HG02885 (cell line): ENCODE data around the gene FERD3L.

Source experiments
- ATAC-seq: cut with Tn5 transposase; IDR thresholded peaks from one replicate; pipeline ENCODE4 v1.9.1; 2021; ENCODE audit warnings: mild to moderate bottlenecking; ENCODE audit not compliant: unreplicated experiment, poor library complexity

Gene FERD3L

DNA sequence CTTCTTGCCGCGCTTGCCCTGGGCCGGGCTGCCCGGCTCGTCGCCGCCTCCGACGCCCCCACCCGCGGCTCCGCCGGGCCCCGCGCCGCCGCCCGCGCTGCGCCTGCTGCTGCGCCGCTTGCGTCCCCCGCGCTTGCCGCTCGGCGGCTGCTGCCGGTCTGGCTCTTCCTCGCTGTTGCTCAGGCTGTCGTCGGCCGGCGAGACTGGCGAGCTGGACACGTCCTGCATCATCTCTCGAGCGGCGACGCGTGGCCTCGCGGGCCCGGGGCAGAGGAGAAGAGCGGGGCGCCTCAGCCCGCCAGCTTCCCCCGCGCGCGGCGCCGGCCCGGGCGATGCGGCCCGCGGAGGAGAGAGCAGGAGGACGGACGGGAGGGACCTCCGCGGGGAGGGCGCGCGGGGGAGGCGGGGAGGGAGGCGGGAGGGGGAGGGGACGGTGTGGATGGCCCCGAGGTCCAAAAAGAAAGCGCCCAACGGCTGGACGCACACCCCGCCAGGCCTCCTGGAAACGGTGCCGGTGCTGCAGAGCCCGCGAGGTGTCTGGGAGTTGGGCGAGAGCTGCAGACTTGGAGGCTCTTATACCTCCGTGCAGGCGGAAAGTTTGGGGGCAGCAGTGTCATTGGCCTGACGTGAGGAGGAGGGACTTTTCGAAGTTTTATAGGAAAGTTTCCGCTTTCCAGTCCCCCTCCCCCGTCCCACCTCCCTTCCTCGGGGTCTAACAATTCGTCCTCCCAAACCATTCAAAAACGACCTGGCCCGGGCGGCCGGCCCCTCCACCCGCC lies 27.9 kb downstream of the FERD3L start, which contains the start of gene TWIST1:
Gene TWIST1, minus strand, starts transcription at position 546 of the 779 bp plus-strand sequence. Its CDS starts 315 bp downstream, at position 231.
- peak; percentile 41 for ATAC-seq

DNA sequence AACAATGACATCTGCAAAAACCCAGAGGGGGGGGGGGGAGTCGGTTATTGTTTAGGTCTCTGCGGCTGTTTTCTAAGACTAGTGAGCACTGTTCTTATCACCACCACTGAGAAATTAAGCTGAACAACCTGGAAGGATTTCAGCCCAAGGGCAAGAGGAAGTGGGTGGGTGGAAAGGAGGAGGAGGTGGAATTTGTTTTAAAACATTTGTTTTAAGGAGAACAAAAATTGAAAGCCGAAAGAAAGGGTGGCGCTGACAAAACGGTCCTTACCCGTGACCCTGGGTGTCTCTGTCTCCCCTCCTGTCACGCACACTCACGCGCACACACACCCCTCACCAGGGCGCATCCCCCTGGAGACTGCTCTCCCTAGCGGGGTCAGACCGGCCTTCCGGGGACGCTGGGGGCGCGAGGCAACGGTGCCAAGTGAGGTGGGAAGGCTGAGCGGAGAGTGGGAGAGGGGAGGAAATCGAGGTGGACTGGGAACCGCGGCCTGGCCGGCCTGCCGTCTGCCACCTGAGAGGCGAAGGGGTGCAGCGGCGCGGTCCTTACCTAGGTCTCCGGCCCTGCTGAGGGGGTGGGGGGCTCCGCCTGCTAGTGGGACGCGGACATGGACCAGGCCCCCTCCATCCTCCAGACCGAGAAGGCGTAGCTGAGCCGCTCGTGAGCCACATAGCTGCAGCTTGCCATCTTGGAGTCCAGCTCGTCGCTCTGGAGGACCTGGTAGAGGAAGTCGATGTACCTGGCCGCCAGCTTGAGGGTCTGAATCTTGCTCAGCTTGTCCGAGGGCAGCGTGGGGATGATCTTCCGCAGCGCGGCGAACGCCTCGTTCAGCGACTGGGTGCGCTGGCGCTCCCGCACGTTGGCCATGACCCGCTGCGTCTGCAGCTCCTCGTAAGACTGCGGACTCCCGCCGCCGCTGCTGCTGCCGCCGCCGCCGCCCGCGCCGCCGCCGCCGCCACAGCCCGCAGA lies 28.8 kb downstream of the FERD3L start:
- peak; percentile 36 for ATAC-seq

DNA sequence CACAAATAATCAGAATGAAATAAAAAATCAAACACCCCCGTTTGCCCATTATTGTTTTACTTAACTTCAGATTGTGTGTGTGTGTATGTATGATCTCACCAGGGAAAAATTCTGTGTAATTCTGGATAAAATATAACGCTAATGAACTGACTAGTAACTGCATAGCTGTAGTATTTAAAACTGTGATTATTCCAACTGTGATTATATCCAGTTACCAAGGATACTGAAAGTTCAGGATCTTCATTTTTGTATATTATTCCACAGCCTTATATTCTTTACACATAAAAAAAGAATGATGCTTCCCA lies 30.7 kb downstream of the FERD3L start:
- no peak for ATAC-seq

DNA sequence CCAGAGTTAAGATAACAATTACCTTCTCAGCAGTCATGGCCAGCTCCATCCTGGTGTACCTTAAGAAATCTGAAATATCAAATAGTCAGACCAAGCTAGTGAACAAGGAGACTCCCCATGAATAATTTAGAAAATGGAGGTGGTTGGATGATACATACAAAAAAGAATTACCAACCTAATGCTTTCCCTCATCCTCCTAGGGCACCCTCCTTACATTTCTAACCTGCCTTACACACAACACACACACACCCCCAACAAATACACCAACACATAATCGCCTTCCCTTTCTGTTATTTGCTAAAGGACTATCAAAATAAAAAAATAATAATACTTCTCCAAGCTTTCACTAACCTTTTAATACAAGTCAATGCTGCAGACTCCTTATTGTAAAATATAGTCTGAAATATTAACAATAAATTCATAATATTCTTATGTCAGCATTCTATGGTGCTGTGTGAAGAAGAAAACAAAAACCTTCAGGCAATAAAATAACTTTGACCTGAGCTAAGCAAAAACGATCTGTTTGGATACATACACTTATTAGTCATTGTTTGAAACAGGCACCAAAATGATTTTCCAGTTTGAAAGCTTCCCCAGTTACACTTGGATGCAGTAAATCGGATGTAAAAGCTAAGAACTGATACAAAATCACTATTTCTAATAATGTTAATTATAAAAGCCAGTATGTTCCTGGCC lies 31.2 kb downstream of the FERD3L start:
- no peak for ATAC-seq

DNA sequence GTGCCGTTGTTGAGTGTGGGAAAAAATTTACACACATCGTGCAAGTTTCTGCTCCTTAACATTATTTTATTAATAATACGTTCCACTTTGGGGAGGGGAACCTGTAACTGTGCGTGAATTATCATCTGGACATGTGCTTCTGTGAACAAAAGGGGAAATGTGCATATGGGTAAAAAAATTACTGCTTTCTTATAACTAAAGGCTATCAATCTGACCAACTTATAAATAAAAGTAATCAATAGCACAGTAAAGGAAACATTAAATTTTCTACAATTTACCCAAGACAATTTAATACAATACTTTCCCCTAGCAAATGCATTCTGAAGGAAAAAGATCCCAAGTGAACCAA lies 32.2 kb downstream of the FERD3L start:
- no peak for ATAC-seq

DNA sequence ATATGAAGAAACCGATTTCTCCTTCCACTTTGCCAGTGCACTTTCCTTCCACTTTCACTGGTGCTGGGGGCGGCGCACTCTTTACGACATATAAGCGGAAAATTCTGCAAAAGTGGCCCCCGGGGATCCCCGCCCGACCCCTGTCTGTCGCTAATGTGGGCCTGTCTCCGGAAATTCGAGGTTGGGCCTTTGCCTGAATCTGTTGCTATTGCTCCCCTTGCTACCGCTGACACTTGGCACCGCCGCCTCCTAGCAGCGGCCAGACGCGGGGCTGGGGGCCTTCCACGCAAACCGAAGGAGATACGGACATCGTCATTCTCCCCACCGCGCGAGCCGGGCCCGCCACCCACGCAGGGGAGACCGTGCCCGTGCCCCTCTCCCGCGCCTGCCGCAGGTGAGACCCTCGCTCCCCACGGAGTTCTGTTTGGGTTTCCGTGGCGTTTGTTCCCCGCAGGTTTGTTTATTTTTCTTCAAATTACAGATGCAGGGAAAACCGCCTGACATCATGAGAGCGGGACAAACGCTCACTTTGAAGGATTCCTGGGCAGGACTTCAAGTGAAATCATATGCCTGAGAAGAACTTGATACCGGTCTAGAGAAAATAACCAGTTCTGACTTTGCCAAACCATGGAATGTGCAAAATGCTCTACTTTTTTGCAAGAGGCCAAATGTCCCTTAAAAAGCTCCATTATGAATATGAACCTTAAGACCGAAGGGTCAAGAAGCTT lies 32.8 kb downstream of the FERD3L start:
- no peak for ATAC-seq

DNA sequence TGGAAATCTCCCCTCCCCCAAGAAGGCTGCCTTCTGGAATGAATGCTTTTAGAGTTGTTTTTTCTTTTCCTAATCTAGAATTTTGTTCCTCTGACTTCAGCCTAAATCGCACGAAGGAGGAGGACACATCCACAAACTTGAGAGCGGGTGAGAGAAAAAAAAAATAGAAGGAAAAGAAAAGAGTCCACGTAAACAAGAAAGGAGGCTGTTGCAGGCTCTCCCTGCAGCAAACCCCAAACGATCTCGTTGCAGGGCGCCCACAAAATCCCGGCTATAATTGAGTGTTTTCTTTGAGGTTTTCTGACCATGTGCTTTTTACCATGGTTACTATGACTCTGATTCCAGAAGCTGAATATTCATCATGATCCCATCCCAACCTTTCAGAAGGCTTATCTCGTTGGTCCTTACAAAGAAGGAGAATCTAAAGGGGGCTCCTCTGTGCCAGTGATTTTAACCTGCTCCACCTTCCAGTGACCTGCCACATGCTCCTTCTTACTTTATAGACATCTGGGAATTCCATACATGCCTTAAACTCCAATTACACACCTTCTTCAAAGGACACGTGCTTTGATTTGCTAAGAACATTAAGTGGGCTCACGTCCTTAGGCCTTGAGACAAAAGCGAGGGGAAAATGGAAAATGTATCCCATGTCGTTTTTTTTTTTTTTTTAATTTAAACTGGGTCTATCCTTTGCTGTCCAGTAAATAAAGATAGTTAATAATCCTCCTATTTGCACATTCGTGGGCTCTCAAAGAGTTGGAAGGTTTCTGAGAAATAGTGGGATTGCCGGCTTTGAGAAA lies 33.5 kb downstream of the FERD3L start:
- ATAC-seq, result no peak

DNA sequence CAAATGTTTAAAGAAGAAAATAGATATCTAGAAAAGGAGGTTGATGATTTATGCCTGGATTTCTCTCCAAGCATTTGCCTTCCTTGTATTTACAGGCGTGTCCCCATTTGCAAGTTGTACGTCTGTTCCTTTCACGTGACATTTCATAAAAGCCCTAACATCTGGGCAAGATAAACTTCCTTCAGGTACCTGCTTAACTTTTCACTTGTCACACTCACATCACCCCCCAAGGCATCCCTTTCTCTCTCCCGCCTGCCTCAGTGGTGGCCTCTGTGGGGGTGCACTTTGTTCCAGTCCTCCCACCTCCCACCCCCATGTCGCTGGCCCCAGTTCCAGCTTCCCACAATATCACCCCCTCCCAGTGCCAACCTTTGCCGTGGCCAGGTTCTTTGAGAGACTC lies 34.4 kb downstream of the FERD3L start:
- no peak for ATAC-seq

DNA sequence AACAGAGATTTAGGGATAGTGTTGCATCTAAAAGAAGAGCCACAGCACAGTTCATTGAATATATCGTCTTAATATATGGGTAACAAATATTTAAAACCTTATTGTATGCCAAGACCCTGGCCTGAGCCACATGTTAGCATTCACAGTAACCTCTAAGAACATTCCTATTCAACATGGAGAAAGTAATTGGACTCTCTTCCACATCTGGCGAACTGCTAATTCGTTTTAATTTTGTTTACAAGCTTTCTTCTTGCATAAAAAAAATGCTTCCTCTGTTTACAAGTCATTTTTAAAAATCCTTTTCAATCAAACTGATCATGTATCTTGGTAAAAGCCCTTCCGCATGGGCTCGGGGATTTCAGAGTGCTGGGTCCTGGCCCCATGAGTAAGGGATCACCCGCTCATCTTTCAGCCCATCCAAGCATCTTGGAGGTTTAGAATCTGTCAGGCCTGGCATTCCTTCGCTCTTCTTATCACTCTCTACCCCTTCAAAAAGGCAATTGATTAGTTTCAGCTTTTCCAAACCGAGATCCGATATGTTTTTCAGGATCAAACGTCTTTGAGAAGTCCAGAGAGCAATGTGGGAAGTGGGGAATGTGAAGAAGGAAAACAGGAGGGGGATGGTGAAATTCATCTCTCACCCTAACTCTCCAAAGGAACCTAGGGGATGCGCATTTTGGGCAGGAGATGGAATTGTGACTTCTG lies 35.0 kb downstream of the FERD3L start:
- ATAC-seq, result no peak

DNA sequence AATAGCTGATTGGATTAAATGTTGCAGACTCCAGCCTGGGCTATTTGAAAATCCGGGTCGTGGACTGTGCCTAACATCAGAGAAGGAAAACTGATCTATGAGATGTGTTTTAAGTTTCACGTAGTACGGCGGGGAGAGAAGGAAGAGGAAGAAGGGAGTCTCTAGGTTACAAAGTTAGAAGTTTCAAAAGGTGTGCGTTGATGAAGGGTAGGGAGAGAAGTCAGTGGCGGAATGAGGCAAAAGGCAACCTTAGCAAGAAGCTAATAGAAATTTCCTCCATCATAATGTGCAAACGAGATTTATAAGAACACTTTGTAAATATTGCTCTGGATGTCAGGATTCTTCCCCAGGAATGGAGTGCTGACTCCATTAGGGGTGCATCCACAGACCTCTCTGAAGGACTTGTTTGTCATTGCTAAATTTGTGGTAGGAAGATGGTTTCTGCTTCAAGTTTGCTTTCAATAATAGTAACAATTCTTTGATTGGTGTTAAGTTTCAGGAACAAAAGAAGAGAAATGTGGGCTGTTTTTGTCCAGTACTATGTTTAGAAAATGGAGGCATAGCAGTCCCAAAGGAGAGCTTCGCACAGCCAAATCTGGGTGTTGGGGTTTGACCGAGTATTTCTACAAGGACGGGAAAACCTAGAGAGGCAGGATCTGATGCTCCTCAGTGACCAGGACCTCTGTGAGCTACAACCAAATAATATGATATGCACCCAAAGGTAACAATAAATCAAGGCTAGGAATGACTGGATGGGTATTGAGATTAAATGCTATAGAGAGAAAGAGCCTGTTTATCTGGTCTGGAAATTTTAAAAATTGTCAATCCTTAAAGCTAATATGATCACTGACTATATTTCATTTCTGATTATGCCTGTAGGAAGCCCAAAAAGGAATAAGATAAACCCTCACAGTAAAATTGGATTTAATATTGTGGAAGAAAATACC lies 35.9 kb downstream of the FERD3L start:
- ATAC-seq, result no peak

DNA sequence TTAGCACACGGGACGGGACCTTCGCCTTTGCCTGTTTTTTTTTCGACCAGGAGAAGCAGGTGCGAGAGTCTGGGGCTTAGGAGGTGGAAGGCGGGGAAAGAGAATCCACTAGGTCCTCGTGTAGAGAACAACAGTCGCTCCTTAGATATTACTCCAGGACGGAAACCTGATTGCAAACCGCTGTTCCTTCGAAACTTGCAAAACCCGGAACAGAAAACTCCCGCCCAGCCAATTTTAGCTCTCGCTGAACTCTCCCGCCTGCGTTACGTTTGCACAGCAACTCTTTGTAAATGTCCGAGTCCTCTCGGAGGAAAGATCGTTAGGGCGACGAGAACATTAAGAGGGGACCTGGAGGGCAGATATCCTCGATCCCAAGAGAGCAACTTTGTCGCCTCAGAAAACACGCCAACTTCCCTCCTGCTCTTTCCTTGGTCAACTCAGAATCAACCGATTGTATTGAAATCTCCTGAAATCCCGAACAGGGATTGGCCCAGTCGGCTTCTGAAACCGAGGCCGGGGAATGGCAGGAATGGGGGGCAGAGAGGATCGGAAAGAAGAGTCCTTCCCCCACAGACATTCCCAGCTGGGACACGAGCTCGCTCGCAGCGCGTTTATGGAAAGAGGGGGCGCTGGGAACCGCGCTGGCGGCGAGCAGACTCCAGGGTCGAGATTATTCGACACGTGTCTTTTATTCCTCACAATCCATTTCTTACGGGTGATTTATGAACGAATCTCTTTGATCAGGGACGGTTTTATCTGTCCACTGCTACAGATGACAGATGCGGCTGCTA lies 37.7 kb downstream of the FERD3L start:
- ATAC-seq, result no peak

DNA sequence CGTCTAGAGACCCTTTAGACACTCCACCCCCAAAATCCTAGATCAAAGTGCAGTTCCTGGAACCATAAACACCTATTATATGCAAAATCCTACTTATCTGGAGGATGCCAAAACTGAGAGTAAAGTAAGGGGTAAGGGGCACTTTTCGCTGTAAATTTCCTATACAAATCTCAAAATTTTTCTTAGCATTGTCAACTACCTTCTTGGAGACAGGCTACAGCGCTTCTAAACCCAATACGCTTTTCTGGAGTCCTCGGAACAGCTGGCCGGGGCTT lies 38.2 kb downstream of the FERD3L start:
- ATAC-seq, result no peak

DNA sequence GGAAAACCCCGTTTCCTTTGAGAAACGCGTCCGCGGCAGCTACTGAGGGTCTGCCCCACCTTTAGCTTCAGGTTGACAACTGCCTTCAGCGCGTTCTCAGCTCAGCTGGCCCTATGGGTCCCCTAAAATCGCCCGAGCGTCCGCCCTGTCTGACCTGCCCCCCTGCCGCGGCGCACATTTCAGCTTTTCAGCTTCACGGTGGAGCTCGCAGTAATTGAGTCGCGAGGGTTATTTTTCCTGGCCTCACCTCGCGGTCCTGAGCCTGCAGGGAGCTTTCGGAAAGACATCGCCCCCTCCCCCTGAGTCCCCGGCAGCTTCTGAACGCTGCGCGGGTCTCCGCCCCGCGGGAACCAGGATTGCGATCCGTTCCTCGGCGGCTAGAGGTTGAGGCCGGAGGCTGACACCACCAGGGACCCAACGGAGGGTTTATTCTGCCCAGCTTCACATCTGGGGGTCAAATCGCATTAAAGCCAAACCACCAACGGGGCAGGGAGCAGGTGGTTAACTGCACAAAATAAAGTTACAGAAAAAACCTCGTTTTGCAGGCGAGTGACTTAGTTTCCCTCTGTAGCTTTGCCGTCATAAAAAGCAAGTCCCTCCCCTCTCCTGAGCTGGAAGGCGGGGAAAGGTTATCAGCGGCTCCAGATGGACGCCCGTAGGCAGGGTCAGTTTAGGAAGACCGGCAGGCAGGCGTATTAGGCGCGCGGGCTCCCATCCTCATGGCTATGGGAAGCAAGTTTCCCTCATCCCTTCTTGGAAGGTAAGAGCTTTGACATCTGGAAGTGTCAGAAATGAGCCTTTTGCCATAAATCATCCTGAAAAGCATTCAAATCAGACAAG lies 38.8 kb downstream of the FERD3L start:
- ATAC-seq, result no peak

DNA sequence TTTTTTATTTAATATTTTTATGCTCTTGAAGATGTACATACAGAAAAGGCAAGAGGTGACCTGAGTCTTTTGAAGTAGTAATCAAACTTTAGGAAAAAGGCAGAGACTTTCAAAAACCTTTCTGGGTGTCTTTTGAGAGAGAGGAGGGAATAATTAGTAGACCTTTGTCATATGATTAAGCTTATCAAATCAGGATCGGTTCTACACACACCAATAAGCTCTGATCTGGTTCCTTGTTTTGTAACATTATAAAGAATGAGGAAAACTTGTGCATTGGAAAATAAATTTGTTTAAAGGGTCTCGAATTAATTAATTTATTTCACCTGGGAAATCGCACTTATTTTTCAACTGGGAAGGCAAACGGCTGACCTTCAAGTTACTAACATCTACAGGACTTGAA lies 39.7 kb downstream of the FERD3L start:
- no peak for ATAC-seq

DNA sequence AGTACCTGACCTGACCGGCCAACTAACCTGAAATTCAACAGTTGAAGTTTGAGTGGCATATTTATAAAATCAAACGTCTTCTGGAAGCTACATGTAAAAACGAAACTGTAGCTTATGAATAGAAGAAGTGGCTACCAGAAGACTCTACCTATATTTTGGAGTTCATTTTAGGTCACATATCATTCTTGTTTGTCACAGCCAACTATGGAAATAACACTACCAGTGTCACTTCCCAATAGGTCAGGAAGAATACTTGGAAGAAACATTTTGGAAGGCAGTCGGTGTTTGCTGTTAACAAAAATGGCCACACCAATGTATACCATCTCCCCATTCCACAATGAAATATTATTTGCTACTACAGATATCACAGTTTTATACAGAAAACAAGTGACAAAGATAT lies 40.4 kb downstream of the FERD3L start:
- ATAC-seq, result no peak

DNA sequence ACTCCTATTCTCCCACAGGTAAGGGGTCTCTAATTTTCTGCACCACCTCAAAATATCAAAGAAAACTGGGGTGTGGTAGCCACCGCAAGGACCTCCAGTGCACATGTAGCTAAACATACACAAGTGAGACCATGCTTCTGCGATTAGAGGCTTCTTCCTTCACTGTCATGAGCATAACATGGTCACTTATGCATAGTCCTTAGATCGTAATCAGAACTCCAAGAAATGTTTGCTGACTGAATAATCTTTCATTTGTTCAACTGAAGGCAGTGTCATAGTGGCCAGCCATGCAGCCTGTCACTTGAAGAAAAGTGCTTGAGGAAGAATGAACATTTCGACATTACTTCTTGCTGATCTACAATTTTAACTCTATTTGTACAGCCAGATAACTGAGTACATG lies 42.3 kb downstream of the FERD3L start:
- ATAC-seq, result no peak
